ENCODE measurements around the gene EIPR1. TPM values are rescaled to one million over a fixed set of nuclear protein-coding genes. Genes with fewer than 3 reads are reported as not detected.
A peak's percentile ranks its signal among the peaks of the same experiment; 100 is the strongest.

Gene EIPR1
- total and polyA plus RNA-seq, 2 of the 13 experiments (the other 11 are each of a cell fraction or from before 2014, with no cell fraction given), result 70.0 to 96.3 TPM

GRCh38 chr2:3303583-3304406 lies 73.8 kb downstream of the EIPR1 start (continued):
- no peak for TF ChIP-seq ZNF430 (CRISPR knock-in tag; IDR thresholded peaks at IDR 0.05)
- TF ChIP-seq, protein P1, sequence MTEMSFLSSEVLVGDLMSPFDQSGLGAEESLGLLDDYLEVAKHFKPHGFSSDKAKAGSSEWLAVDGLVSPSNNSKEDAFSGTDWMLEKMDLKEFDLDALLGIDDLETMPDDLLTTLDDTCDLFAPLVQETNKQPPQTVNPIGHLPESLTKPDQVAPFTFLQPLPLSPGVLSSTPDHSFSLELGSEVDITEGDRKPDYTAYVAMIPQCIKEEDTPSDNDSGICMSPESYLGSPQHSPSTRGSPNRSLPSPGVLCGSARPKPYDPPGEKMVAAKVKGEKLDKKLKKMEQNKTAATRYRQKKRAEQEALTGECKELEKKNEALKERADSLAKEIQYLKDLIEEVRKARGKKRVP (CRISPR knock-in tag; IDR thresholded peaks at IDR 0.05), result peak; percentile 24 to 37; a peak in 1 of 4 replicates
- no peak for TF ChIP-seq MYNN (CRISPR knock-in tag; IDR thresholded peaks at IDR 0.05; ENCODE audit: low read depth)
- TF ChIP-seq, protein P2, sequence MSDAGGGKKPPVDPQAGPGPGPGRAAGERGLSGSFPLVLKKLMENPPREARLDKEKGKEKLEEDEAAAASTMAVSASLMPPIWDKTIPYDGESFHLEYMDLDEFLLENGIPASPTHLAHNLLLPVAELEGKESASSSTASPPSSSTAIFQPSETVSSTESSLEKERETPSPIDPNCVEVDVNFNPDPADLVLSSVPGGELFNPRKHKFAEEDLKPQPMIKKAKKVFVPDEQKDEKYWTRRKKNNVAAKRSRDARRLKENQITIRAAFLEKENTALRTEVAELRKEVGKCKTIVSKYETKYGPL (CRISPR knock-in tag; IDR thresholded peaks at IDR 0.05), result no peak
- peak; percentile 38; the same call in 1 of the 2 replicates for TF ChIP-seq CBFB (CRISPR knock-in tag; IDR thresholded peaks at IDR 0.05)
- no peak for TF ChIP-seq HIVEP1 (CRISPR knock-in tag; IDR thresholded peaks at IDR 0.05)
- no peak for TF ChIP-seq ZNF318 (CRISPR knock-in tag; IDR thresholded peaks at IDR 0.05)
- TF ChIP-seq, protein P3, sequence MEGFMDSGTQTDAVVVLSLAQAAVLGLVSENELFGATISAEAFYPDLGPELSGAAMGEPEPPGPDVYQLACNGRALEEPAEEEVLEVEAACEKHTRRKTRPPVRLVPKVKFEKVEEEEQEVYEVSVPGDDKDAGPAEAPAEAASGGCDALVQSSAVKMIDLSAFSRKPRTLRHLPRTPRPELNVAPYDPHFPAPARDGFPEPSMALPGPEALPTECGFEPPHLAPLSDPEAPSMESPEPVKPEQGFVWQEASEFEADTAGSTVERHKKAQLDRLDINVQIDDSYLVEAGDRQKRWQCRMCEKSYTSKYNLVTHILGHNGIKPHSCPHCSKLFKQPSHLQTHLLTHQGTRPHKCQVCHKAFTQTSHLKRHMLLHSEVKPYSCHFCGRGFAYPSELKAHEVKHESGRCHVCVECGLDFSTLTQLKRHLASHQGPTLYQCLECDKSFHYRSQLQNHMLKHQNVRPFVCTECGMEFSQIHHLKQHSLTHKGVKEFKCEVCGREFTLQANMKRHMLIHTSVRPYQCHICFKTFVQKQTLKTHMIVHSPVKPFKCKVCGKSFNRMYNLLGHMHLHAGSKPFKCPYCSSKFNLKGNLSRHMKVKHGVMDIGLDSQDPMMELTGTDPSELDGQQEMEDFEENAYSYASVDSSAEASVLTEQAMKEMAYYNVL (CRISPR knock-in tag; IDR thresholded peaks at IDR 0.05; ENCODE audit: borderline replicate concordance), result 0 out of 2 replicates have a peak, but pooled peaks have one; percentile 17
- no peak for TF ChIP-seq ATAD3A (CRISPR knock-in tag; IDR thresholded peaks at IDR 0.05)
- no peak for TF ChIP-seq ZNF329 (CRISPR knock-in tag; IDR thresholded peaks at IDR 0.05; ENCODE audit: low read depth)
- TF ChIP-seq TRIM24 (CRISPR knock-in tag; IDR thresholded peaks at IDR 0.05), result no peak
- TF ChIP-seq ZUFSP (CRISPR knock-in tag; IDR thresholded peaks at IDR 0.05; ENCODE audit: borderline replicate concordance), result no peak
- TF ChIP-seq KDM3A (CRISPR knock-in tag; IDR thresholded peaks at IDR 0.05; ENCODE audit: low read depth), result 0 out of 2 replicates have a peak, but pooled peaks have one; percentile 34
- no peak for TF ChIP-seq HMGA1 (CRISPR knock-in tag; conservative IDR thresholded peaks at IDR 0.05)

Data from HepG2 (cell line).